Fibroblast of skin of left quadriceps (primary cell): ENCODE data around the gene FGF3.

Source experiments
- DNase-seq, 2 experiments: peaks; one replicate each; pipeline ENCODE4 v3.0.0-alpha.2; 2013; ENCODE audit warnings: low read depth in 2 of 2

FGF3 gene

GRCh38 chr11:69818603-69819441, at the start of gene FGF3:
Gene FGF3 (minus strand): TSS chr11:69819416. CDS start chr11:69818933, 483 bp downstream.
- DNase-seq = no peak

- DNase-seq = no peak
Measured at GRCh38 chr11:69868871-69869270, 49.7 kb upstream of the FGF3 start.

- no peak for DNase-seq
Measured at GRCh38 chr11:69868006-69868810, 49.0 kb upstream of the FGF3 start.

- DNase-seq = no peak
Measured at GRCh38 chr11:69867076-69868005, 48.1 kb upstream of the FGF3 start.

- no peak for DNase-seq
Measured at GRCh38 chr11:69866648-69867047, 47.4 kb upstream of the FGF3 start.

GRCh38 chr11:69865707-69866106, 46.5 kb upstream of the FGF3 start:
- DNase-seq = no peak

GRCh38 chr11:69864686-69865661, 45.8 kb upstream of the FGF3 start:
- DNase-seq = no peak

- no peak for DNase-seq
Measured at GRCh38 chr11:69863544-69864200, 44.5 kb upstream of the FGF3 start.

- DNase-seq = no peak
Measured at GRCh38 chr11:69862797-69863543, 43.8 kb upstream of the FGF3 start.

GRCh38 chr11:69862331-69862771, 43.1 kb upstream of the FGF3 start:
- DNase-seq = no peak

- no peak for DNase-seq
Measured at GRCh38 chr11:69861901-69862300, 42.7 kb upstream of the FGF3 start.

GRCh38 chr11:69860796-69861445, 41.7 kb upstream of the FGF3 start:
- no peak for DNase-seq

- DNase-seq = no peak
Measured at GRCh38 chr11:69860244-69860643, 41.0 kb upstream of the FGF3 start.

GRCh38 chr11:69859275-69859934, 40.2 kb upstream of the FGF3 start:
- no peak for DNase-seq

GRCh38 chr11:69855421-69855820, 36.2 kb upstream of the FGF3 start:
- DNase-seq = no peak

- peak; percentile 7 to 9 for DNase-seq
Measured at GRCh38 chr11:69854713-69855112, 35.5 kb upstream of the FGF3 start.

GRCh38 chr11:69852056-69852455, 32.8 kb upstream of the FGF3 start:
- DNase-seq = no peak

GRCh38 chr11:69848201-69848600, 29.0 kb upstream of the FGF3 start:
- peak in 1 of 2 experiments; percentile 6 for DNase-seq
